HG03135 (cell line): ENCODE data around the gene ACVR1.

Source experiments
- ATAC-seq: cut with Tn5 transposase; IDR thresholded peaks from one replicate; pipeline ENCODE4 v1.9.1; 2021; ENCODE audit warnings: mild to moderate bottlenecking, moderate library complexity; ENCODE audit not compliant: unreplicated experiment

The ACVR1 gene

GRCh38 chr2:157800838-157801495, 75.2 kb downstream of the ACVR1 start:
- ATAC-seq, result no peak

DNA sequence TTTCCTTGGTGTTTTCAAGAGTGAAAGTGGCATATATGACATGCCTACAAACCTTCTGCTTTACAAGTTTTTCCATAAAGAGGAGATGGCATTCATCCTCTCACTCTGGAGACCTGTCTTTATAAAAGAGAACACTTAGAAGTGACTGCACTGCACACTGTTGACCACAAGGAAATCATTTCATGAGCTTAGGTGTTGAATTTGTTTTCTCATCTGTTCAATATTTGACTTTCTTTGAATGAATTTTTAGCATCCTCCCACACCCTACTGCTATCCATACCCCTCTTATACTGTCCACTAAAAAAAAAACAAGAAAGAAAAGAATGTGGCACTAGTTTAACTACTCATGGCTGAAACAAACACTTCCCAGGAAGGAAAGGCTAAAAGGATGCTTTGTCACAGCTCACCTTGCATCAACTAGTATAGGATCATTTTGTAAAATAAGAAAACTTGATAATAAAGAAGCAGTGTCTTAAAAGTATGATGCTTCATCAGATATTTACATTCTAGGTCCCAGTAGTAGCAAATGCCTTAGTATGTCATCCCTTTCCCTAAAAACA, 83.0 kb downstream of the ACVR1 start:
- ATAC-seq, result no peak

DNA sequence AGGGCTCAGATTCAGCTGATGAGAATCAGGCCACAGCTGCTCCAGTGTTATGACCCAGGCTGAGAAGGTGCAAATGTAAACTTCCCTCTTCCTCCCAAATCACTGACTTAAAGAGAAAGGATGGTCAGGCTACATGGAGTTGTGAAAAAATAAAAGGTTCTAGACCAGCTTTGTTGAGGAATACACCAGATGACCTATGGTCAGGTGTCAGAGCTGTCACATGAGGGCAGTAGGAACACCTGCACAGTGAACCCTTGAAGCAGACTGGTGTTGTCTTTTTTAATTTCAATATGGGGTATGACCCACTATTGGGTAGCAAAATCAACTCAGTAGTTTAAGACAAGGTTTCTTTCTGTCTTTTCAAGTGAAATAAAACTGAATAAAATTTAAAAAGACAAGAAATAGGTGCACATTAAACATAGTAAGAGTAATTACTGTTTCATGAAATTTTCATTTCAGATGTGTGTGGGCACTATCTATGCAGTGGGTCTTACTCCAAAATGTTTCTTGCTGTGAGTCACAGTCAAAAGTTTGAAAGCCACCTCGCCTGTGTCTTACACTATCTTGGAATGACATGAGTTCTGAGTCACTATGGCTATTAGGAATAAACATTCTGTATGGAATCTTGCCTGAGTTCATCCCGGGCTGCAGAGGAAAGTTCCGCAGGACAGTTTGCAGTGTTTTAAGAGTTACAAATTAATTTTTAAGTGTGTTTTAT, 83.6 kb downstream of the ACVR1 start:
- no peak for ATAC-seq

DNA sequence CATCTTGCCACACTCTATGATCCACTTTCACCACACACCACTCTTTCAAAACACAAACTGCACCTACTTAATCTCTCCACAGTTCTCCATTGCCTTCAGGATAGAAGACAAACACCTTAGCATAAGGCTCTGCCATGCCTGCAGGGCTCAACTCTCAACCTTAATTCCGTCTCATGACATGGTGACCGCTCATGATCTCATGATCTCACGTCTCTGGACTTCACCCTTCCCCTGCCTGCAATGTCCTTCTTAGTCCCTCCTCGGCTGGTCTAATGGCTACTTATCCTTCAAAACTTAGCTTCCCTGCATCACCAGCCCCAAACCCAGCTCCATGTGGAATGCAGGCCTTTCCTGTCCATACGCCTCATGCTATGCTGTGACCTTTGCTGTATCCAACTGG, 85.3 kb downstream of the ACVR1 start:
- no peak for ATAC-seq

DNA sequence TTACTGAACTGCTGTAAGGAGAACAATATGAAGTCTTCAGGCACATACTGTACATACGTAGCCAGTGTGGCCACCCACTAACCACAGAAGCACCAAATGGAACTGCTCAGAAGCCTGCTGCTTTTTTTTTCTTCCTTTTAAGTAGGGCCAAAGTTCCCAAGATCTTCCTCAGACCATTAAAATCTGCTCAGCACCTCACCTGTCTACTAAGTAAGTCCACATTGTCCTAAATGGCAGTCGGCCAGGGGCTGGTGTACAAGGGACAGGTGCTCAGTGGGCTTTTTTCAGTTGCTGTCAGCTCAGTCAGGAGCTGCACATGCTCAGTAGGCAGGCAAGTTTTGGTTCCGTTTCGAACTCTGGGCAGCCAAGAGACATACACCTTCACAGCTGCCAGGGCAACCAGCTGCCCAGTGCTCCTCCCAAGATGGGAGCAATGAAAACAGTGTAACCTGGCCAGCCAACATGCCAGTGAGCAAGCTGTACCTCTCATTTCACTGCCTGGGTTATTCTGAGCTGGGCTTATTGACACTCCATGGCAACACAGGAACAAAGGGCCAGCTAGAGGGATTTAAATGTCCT, 86.1 kb downstream of the ACVR1 start:
- no peak for ATAC-seq

GRCh38 chr2:157789256-157789655, 86.9 kb downstream of the ACVR1 start:
- no peak for ATAC-seq

- ATAC-seq, result no peak
These were observed 87.9 kb downstream of the ACVR1 start for GRCh38 chr2:157788201-157788600.

DNA sequence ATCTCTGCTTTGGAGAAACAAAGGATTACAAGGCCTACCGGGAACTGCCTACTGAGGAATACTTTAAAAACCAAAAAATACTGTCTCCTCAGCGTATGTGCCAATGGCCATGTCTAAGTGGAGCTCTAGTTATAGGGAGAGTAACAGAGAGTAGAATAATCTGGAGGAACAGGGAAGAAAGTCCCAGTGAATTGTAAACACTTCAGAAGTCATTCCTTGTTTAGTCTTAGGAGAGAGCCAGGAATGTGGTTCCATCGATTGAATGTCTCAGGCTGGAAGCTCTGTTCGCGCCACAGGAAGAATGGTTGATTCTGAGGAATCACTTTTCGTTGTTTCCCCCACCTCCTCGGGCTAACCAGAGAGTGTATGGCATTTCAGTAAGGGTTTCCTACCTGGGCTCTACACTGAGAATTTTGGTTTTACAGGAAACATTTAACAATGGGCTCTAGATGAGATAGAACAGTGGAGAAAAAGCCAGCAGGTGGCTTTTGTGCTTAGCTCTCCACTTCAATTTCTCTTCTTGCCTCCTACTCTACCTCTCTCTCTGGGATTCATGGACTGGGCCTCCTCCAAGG, 88.7 kb downstream of the ACVR1 start:
- no peak for ATAC-seq

DNA sequence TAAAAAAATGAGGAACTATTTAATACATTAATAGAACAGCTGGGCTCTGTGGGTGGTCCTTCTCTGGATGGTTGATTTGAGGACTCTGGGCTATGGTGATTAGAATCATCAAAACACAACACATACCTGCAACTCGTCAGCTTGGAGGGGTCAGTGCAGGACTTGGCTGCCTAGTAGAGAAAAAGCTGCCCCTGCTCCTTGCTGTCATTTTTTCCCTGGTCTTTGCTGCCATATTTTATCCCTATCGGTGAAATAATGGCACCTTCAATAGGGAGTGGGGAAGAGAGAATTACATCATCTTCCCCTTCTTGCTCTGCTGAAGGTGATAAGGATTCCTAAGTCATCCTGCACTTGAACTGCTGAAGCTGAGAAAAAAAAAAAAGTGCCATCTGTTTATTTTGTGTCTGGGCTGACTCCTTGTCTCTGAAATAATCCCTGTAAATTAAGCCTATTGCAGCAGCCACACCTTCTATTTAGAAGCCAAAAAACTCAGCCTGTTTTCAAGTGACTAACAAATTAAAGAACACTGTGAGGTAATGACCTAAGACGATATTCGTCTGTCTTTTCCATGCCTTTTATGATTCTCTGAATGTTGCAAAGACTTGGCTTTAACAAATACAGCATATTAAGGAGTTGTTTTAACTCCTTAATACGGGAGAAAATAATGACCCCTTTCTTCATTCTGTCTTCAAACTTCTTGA, 89.3 kb downstream of the ACVR1 start:
- ATAC-seq, result no peak

GRCh38 chr2:157785866-157786662, 90.1 kb downstream of the ACVR1 start:
- no peak for ATAC-seq

DNA sequence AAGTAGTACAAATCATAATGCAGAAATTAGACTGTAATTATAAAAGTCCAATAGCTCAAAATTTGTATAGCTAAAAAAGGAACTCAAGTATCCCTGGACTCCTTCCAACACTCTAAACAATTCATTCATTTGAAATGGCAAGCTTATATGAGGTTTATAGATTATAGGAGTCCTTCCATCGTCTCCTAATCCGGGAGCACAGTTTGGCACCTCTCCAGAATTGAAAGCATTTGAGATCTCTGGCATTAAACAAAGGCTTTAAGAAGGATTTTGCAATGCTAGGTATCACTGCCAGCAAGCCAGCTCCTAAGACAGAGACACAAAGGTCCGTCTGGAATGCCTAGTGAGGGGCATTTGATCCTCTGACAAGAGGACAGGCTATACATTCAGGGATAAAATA, 90.9 kb downstream of the ACVR1 start:
- no peak for ATAC-seq

- no peak for ATAC-seq
These were observed 91.3 kb downstream of the ACVR1 start for GRCh38 chr2:157784823-157785175.

GRCh38 chr2:157784169-157784822, 91.8 kb downstream of the ACVR1 start:
- ATAC-seq, result no peak

- ATAC-seq, result no peak
These were observed 92.9 kb downstream of the ACVR1 start for GRCh38 chr2:157783245-157783644.

- ATAC-seq, result no peak
These were observed 93.9 kb downstream of the ACVR1 start for GRCh38 chr2:157782057-157782845.

DNA sequence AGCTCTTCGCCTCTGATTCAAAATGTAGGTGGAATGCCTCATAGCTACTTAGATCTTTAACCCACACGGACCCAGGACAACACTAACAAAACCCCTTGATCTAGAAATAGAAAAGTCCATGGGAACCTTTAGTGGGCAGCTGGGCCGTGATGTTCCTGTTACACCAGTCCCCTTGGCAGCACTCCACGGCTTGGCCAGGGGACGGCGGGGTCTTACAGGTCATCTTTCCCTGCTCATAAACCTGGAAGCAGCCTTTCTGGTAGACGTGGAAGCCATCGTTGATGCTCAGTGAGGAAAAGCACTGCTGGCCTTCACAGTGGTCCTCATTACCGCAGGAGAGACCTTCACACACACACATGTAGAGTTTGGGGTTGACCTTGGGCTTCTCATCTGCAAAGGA, 95.9 kb downstream of the ACVR1 start:
- ATAC-seq, result no peak

- ATAC-seq, result no peak
These were observed 96.3 kb downstream of the ACVR1 start for GRCh38 chr2:157779794-157780193.

DNA sequence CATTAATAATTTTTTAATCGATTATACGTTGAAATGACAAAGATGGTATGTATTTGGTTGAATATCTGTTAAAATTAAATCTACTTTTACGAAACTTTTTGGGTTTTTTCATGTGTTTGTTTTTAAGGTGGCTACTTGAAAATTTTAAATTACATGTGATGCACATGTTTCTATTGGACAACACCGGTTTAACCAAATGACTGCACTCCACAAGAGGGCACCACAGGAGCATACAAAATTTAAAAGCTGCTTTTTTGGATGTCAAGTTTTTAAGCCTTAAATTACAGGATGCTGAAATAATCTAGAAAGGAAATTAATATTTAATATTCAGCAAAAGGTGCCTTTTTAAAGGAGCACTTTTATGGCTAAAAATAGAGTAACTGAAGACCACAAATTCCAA, 98.7 kb downstream of the ACVR1 start:
- no peak for ATAC-seq

DNA sequence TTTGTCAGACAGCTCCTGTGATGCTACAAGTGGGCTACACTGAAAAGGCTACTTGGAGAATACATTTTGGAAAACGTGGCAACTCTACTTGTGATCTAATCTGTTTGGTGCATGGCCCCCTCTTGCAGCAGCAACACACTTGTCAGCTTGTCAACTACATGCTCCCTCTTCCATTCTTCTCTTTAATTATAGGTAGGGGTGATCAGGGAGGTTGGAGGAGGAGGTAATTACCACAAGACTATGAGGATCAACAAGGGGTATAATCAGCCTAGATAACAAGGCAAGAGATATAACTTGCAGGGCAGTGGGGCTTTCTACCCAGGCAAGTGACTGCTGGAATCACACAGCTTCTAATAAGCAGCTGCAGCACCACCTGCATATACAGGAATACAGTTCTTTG, 104.9 kb downstream of the ACVR1 start:
- ATAC-seq, result no peak
